Gastrocnemius medialis (tissue), 4 donors: ENCODE data around the gene VSIG10L2. TPM values are rescaled to one million over a fixed set of nuclear protein-coding genes. Genes with fewer than 3 reads are reported as not detected.

Experiments used
- ATAC-seq, 2 donors: fragments of 150-250 bp; one replicate each; pipeline ENCODE4 v1.9.1; 2016
- DNase-seq, 2 donors: peaks; one replicate each; pipeline ENCODE4 v3.0.0-alpha.2; 2019
- H3K27ac ChIP-seq, 4 donors: fragments of 200-600 bp; sonication (generic); 1 replicate in 1 of 4; 2 replicates in 3 of 4; pipeline ENCODE4 v1.5.1; 2016 to 2018; ENCODE audit warnings: mild to moderate bottlenecking in 2 of 4, moderate library complexity in 1 of 4
- H3K27me3 ChIP-seq, 3 donors: fragments of 200-600 bp; sonication (generic) in 2 of 3; 1 replicate in 1 of 3; 2 replicates in 2 of 3; pipeline versions ENCODE4 v1.5.1 to v1.6.0; 2016 to 2019; ENCODE audit warnings: mild to moderate bottlenecking in 1 of 3, moderate library complexity in 1 of 3
- H3K36me3 ChIP-seq, 2 donors: fragments of 200-600 bp; sonication (generic) in 1 of 2; one replicate each; pipeline ENCODE4 v1.5.1; 2017 to 2018
- H3K4me1 ChIP-seq, 2 donors: fragments of 200-600 bp; sonication (generic) in 1 of 2; one replicate each; pipeline ENCODE4 v1.5.1; 2016 to 2017; ENCODE audit warnings: mild to moderate bottlenecking in 2 of 2
- H3K4me3 ChIP-seq, 4 donors: fragments of 200-600 bp; sonication (generic) in 3 of 4; 1 replicate in 1 of 4; 2 replicates in 3 of 4; pipeline ENCODE4 v1.5.1; 2016 to 2019; ENCODE audit warnings: mild to moderate bottlenecking in 2 of 4
- H3K9me3 ChIP-seq, 3 donors: fragments of 200-600 bp; sonication (generic) in 2 of 3; 1 replicate in 1 of 3; 2 replicates in 2 of 3; pipeline ENCODE4 v1.5.1; 2016 to 2019
- POLR2A ChIP-seq, 2 donors: fragments of 450-650 bp; IDR thresholded peaks; one replicate each; pipeline ENCODE4 v1.6.1; 2017; ENCODE audit warnings: antibody characterized with exemption in 2 of 2, mild to moderate bottlenecking in 2 of 2, moderate library complexity in 2 of 2
- in situ Hi-C, 4 donors: fragments of 200-750 bp; cut with MboI; loops; one replicate each; pipeline versions ENCODE4 v1.15.0 to v1.8.0; 2017; ENCODE audit warnings: low sequenced_read_pairs in 4 of 4
- intact Hi-C: fragments of 100-400 bp; cut with DNase I; formaldehyde crosslinking; loops from one replicate; pipeline ENCODE4 v1.15.1; 2023; ENCODE audit warnings: low total_unique reads
- total RNA-seq, 4 donors: library from RNA; depleted of rRNA; stranded (reverse); fragments of >200 nt; gene quantifications; one replicate each; pipeline versions ENCODE4 v1.1.0 to v1.2.3, GENCODE V29; 2016
- TF ChIP-seq, protein P1 (sequence below), 5 experiments: fragments of 450-650 bp in 3 of 5; fragments of 200-600 bp in 2 of 5; sonication (generic) in 2 of 5; IDR thresholded peaks in 4 of 5; conservative IDR thresholded peaks in 1 of 5; 1 replicate in 4 of 5; 2 replicates in 1 of 5; pipeline ENCODE4 v1.5.1; 2016 to 2019; ENCODE audit warnings: antibody characterized with exemption in 5 of 5, mild to moderate bottlenecking in 3 of 5, moderate library complexity in 3 of 5

VSIG10L2 gene
- total RNA-seq, 4 donors from 2014 or later = 0.10 TPM; not detected in 3

- Histone ChIP-seq H3K27me3 (no peaks in the 10 kb centered on the region), H3K9me3 (no peaks in the 10 kb centered on the region), H3K27ac (no peak overlapping the region), H3K4me1 (no peaks in the 10 kb centered on the region), H3K4me3 (no peak overlapping the region), H3K36me3 (no peaks in the 10 kb centered on the region)
- no peak for DNase-seq
- TF ChIP-seq, protein P1, sequence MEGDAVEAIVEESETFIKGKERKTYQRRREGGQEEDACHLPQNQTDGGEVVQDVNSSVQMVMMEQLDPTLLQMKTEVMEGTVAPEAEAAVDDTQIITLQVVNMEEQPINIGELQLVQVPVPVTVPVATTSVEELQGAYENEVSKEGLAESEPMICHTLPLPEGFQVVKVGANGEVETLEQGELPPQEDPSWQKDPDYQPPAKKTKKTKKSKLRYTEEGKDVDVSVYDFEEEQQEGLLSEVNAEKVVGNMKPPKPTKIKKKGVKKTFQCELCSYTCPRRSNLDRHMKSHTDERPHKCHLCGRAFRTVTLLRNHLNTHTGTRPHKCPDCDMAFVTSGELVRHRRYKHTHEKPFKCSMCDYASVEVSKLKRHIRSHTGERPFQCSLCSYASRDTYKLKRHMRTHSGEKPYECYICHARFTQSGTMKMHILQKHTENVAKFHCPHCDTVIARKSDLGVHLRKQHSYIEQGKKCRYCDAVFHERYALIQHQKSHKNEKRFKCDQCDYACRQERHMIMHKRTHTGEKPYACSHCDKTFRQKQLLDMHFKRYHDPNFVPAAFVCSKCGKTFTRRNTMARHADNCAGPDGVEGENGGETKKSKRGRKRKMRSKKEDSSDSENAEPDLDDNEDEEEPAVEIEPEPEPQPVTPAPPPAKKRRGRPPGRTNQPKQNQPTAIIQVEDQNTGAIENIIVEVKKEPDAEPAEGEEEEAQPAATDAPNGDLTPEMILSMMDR (IDR thresholded peaks at IDR 0.05 in 4 of 5, conservative IDR thresholded peaks at IDR 0.05 in 1 of 5) = no peak
- TF ChIP-seq POLR2A (IDR thresholded peaks at IDR 0.05) = no peak
- ATAC-seq = no peak
- intact Hi-C loops = no loop called here
- in situ Hi-C loops = no loop called here
Observed at GRCh38 chr11:125976156-125976555, 30.3 kb downstream of the VSIG10L2 start.

GRCh38 chr11:125977333-125977732 lies 31.5 kb downstream of the VSIG10L2 start:
- intact Hi-C loops = no loop called here
- no peak overlapping the region for H3K27ac ChIP-seq
- no peaks in the 10 kb centered on the region for H3K4me1 ChIP-seq
- ATAC-seq = no peak
- in situ Hi-C loops = no loop called here
- no peaks in the 10 kb centered on the region for H3K36me3 ChIP-seq
- no peak for DNase-seq
- no peaks in the 10 kb centered on the region for H3K9me3 ChIP-seq
- no peaks in the 10 kb centered on the region for H3K27me3 ChIP-seq
- TF ChIP-seq, protein P1 (IDR thresholded peaks at IDR 0.05 in 4 of 5, conservative IDR thresholded peaks at IDR 0.05 in 1 of 5) = no peak
- no peak for TF ChIP-seq POLR2A (IDR thresholded peaks at IDR 0.05)
- no peak overlapping the region for H3K4me3 ChIP-seq

DNA sequence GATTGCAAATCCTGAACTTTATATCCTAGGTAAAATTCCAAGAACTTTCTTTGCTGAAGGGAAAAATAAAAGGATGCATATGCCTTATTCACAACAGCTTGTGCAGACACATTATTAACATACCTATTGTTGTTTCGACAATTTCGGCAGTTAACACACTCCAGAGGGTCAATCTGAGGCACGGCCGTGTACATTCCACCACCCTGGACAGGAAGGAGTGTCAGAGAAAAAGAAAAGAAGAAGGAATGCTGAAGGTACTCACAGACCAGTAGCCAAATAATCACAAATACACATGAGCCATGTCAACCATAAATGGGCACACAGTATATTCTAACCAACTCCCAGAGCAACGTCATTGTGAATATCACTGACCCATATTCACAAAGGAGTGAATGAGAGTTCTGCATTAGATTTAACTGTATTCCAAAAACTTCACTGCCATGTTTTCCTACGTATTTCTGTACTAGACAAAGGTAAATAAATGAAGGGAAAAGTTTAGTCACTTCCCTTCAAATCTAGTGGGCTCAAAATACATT lies 32.4 kb downstream of the VSIG10L2 start:
- H3K4me1 ChIP-seq = no peaks in the 10 kb centered on the region
- in situ Hi-C loops = no loop called here
- TF ChIP-seq, protein P1 (IDR thresholded peaks at IDR 0.05 in 4 of 5, conservative IDR thresholded peaks at IDR 0.05 in 1 of 5) = no peak
- TF ChIP-seq POLR2A (IDR thresholded peaks at IDR 0.05) = no peak
- no peaks in the 10 kb centered on the region for H3K36me3 ChIP-seq
- no peak overlapping the region for H3K4me3 ChIP-seq
- intact Hi-C loops = no loop called here
- ATAC-seq = no peak
- no peaks in the 10 kb centered on the region for H3K9me3 ChIP-seq
- no peak for DNase-seq
- H3K27ac ChIP-seq = no peak overlapping the region
- H3K27me3 ChIP-seq = no peaks in the 10 kb centered on the region

DNA sequence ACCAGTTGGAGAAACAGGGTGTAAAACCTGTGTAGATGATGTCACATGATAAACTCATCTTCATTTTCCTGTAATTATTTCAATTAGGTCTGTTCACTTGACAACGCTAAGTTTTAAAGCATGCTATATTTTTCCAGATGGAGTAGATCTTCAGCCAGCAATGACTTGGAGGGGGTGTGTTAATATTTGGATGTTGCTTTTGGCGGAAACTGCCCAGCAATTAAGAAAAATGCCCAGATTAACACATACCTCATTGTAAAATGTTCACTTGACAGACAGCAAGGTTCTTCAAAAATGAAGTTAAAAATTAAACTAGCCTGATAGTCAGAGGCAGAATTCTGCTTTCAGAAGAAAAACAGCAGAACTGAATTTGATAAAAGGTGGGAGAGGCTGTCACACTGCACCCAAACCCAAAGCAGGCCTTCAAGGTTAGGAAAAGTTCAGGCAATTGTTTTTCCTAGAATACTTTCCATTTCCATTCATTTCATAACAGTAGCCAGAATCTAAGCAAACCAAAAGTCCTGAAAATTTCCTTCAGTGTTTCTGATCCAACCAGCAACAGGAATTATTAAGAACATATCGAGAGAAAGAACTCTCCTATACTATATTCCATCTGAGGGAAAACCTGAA lies 33.0 kb downstream of the VSIG10L2 start:
- in situ Hi-C loops = no loop called here

More for the DNA sequence above, 33.0 kb downstream of the VSIG10L2 start:
- Histone ChIP-seq H3K4me1 (no peaks in the 10 kb centered on the region), H3K4me3 (no peak overlapping the region), H3K27ac (no peak overlapping the region), H3K9me3 (no peaks in the 10 kb centered on the region), H3K27me3 (no peaks in the 10 kb centered on the region), H3K36me3 (no peaks in the 10 kb centered on the region)
- no peak for DNase-seq
- TF ChIP-seq, protein P1 (IDR thresholded peaks at IDR 0.05 in 4 of 5, conservative IDR thresholded peaks at IDR 0.05 in 1 of 5) = no peak
- no peak for TF ChIP-seq POLR2A (IDR thresholded peaks at IDR 0.05)
- intact Hi-C loops = no loop called here
- ATAC-seq = no peak
